Trophoblast cell (in vitro differentiated cells and primary cell): ENCODE results near the gene CXADR.

Source experiments
- DNase-seq, 2 donors: peaks; one replicate each; pipeline ENCODE4 v3.0.0-alpha.2; 2016
- H2AFZ ChIP-seq: 2 replicates; pipeline ENCODE4 v1.6.1; 2013; ENCODE audit warnings: low read length, moderate library complexity, mild to moderate bottlenecking; ENCODE audit not compliant: insufficient read depth, poor library complexity
- H2AK5ac ChIP-seq: 2 replicates; pipeline ENCODE4 v1.6.1; 2013; ENCODE audit warnings: mild to moderate bottlenecking, low read length
- H2BK120ac ChIP-seq: 2 replicates; pipeline ENCODE4 v1.6.1; 2013; ENCODE audit warnings: low read length, mild to moderate bottlenecking, moderate library complexity; ENCODE audit not compliant: insufficient read depth, poor library complexity
- H2BK12ac ChIP-seq: 2 replicates; pipeline ENCODE4 v1.6.1; 2013; ENCODE audit warnings: mild to moderate bottlenecking, low read length, moderate library complexity
- H2BK5ac ChIP-seq: 2 replicates; pipeline ENCODE4 v1.6.1; 2013; ENCODE audit warnings: low read length, low read depth, moderate library complexity, mild to moderate bottlenecking; ENCODE audit not compliant: poor library complexity
- H3K14ac ChIP-seq: 2 replicates; pipeline ENCODE4 v1.6.1; 2013; ENCODE audit warnings: mild to moderate bottlenecking, low read length
- H3K18ac ChIP-seq: 2 replicates; pipeline ENCODE4 v1.6.1; 2013; ENCODE audit warnings: mild to moderate bottlenecking, low read length
- H3K23ac ChIP-seq: 2 replicates; pipeline ENCODE4 v1.6.1; 2013; ENCODE audit warnings: low read length
- H3K27ac ChIP-seq: 2 replicates; pipeline ENCODE4 v1.5.1; 2013; ENCODE audit warnings: low read depth, mild to moderate bottlenecking, inconsistent platforms, low read length, moderate library complexity
- H3K27me3 ChIP-seq: 2 replicates; pipeline ENCODE4 v1.6.1; 2013; ENCODE audit warnings: inconsistent platforms, mild to moderate bottlenecking, low read length, moderate library complexity; ENCODE audit not compliant: insufficient read depth
- H3K36me3 ChIP-seq, 2 experiments: 1 replicate in 1 of 2; 2 replicates in 1 of 2; pipeline ENCODE4 v1.6.1; 2013; ENCODE audit warnings: low read length in 2 of 2, mild to moderate bottlenecking in 2 of 2, moderate library complexity in 1 of 2; ENCODE audit not compliant: insufficient read depth in 2 of 2, control insufficient read depth in 1 of 2
- H3K4ac ChIP-seq: 2 replicates; pipeline ENCODE4 v1.6.1; 2013; ENCODE audit warnings: low read depth, mild to moderate bottlenecking, low read length, moderate library complexity
- H3K4me1 ChIP-seq, 2 experiments: 1 replicate in 1 of 2; 2 replicates in 1 of 2; pipeline ENCODE4 v1.6.1; 2013; ENCODE audit warnings: low read length in 2 of 2, mild to moderate bottlenecking in 2 of 2, moderate library complexity in 1 of 2; ENCODE audit not compliant: insufficient read depth in 2 of 2, control insufficient read depth in 1 of 2
- H3K4me2 ChIP-seq: 2 replicates; pipeline ENCODE4 v1.6.1; 2013; ENCODE audit warnings: inconsistent platforms, mild to moderate bottlenecking, low read length, moderate library complexity
- H3K4me3 ChIP-seq: 2 replicates; pipeline ENCODE4 v1.5.1; 2013; ENCODE audit warnings: mild to moderate bottlenecking, low read depth, low read length, inconsistent platforms
- H3K79me1 ChIP-seq: one replicate; pipeline ENCODE4 v1.6.1; 2013; ENCODE audit warnings: low read length
- H3K79me2 ChIP-seq: 2 replicates; pipeline ENCODE4 v1.6.1; 2013; ENCODE audit warnings: low read length, mild to moderate bottlenecking; ENCODE audit not compliant: control insufficient read depth, insufficient read depth, poor library complexity
- H3K9ac ChIP-seq: 2 replicates; pipeline ENCODE4 v1.6.1; 2013; ENCODE audit warnings: mild to moderate bottlenecking, low read length
- H3K9me3 ChIP-seq: 2 replicates; pipeline ENCODE4 v1.6.1; 2013; ENCODE audit warnings: low read depth, mild to moderate bottlenecking, control low read depth, inconsistent platforms, low read length; ENCODE audit not compliant: insufficient read depth
- H4K12ac ChIP-seq: 2 replicates; pipeline ENCODE4 v1.6.1; 2013; ENCODE audit warnings: low read depth, mild to moderate bottlenecking, low read length, moderate library complexity
- H4K8ac ChIP-seq: 2 replicates; pipeline ENCODE4 v1.6.1; 2013; ENCODE audit warnings: low read depth, mild to moderate bottlenecking, low read length, moderate library complexity
- H4K91ac ChIP-seq: one replicate; pipeline ENCODE4 v1.6.1; 2013; ENCODE audit warnings: low read depth, mild to moderate bottlenecking, low read length, moderate library complexity
- WGBS: extraction: QIAGEN DNeasy Blood & Tissue Kit; methylation state at CpG from one replicate; pipeline ENCODE4 v1.1.7; 2013; ENCODE audit warnings: missing lambda C conversion rate; ENCODE audit not compliant: insufficient read length, insufficient coverage; ENCODE audit errors: extremely low coverage; 5-methylcytosine and 5-hydroxymethylcytosine counted together

Gene CXADR

DNA sequence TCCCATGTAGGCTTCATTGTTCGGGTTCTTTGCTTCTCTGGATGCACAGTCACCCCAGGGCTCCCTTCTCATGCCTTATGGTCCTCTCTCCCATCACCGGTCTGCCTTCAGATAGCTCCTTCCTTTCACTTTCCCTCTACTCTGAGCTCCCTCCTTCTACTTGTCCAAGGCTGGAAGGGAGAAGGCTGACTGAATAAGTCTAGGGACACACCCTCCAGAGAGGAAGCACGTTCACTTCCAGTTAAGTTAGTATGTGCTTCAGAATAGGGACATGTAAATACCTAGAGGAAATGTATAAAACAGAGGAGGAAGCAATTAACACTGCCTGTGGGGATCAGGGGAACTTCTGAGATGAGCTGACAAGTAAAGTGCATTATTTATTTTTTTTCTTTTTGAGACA, 23.5 kb downstream of the CXADR start:
- no peak overlapping the region for H3K4ac ChIP-seq
- H2BK120ac ChIP-seq: no peak overlapping the region
- H3K4me3 ChIP-seq: no peak overlapping the region
- H2BK12ac ChIP-seq: no peak overlapping the region
- peaks cover 9% of the 10 kb centered on the region for H3K79me2 ChIP-seq
- H4K91ac ChIP-seq: no peak overlapping the region
- no peaks in the 10 kb centered on the region for H3K27me3 ChIP-seq
- no peak overlapping the region for H2AFZ ChIP-seq
- H3K79me1 ChIP-seq: no peaks in the 10 kb centered on the region
- H3K9me3 ChIP-seq: no peaks in the 10 kb centered on the region
- H3K18ac ChIP-seq: peak overlapping the region; percentile 61
- H3K14ac ChIP-seq: no peak overlapping the region
- H4K8ac ChIP-seq: no peak overlapping the region
- no peak overlapping the region for H3K9ac ChIP-seq
- H3K23ac ChIP-seq: no peak overlapping the region
- WGBS: no CpG with 5 or more reads among the region's 3 CpGs
- H3K36me3 ChIP-seq: no peaks in the 10 kb centered on the region
- H3K4me1 ChIP-seq: peaks cover 2% of the 10 kb centered on the region in 2 experiments
- no peak overlapping the region for H2BK5ac ChIP-seq
- no peak overlapping the region for H3K27ac ChIP-seq
- H4K12ac ChIP-seq: no peak overlapping the region
- no peak for DNase-seq
- H2AK5ac ChIP-seq: no peak overlapping the region
- H3K4me2 ChIP-seq: no peak overlapping the region

DNA sequence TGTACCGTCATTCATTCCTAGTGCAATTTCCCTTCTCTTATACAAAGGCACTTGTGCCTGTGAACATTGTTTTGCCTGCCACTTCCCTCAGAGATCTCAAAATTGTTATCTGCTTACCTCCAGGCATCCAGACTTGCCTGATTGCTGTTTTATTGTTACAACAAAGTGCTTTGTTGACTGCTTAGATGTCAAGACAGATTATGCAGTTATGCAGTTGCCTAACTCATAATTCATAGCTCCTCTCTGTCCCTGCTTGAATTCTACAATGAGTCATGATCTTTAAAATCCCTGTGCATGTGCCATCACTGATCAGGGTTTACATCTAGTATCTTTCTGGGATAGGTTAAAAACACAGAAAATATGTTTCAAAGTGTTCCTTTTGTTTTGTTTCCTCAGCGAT, 24.5 kb downstream of the CXADR start:
- Histone ChIP-seq H4K8ac (no peak overlapping the region), H2BK120ac (no peak overlapping the region), H3K27me3 (no peaks in the 10 kb centered on the region), H3K9me3 (no peaks in the 10 kb centered on the region), H2BK5ac (no peak overlapping the region), H3K9ac (no peak overlapping the region), H3K4me2 (no peak overlapping the region), H3K4me1 (peaks cover 2% of the 10 kb centered on the region in 2 experiments), H3K23ac (no peak overlapping the region), H3K4ac (no peak overlapping the region), H4K12ac (no peak overlapping the region), H2AK5ac (no peak overlapping the region), H4K91ac (no peak overlapping the region), H3K79me2 (peaks cover 7% of the 10 kb centered on the region), H3K79me1 (no peaks in the 10 kb centered on the region), H3K36me3 (no peaks in the 10 kb centered on the region), H3K14ac (no peak overlapping the region), H3K18ac (no peak overlapping the region), H3K27ac (no peak overlapping the region), H2BK12ac (no peak overlapping the region), H2AFZ (no peak overlapping the region), H3K4me3 (no peak overlapping the region)
- peak; percentile 49 to 88 for DNase-seq
- WGBS: no CpG with 5 or more reads among the region's 2 CpGs

GRCh38 chr21:17538576-17538975, 25.7 kb downstream of the CXADR start:
- no peaks in the 10 kb centered on the region for H3K79me1 ChIP-seq
- no peaks in the 10 kb centered on the region for H3K9me3 ChIP-seq
- no peak overlapping the region for H3K4ac ChIP-seq
- H3K9ac ChIP-seq: no peak overlapping the region
- H3K27ac ChIP-seq: no peak overlapping the region
- WGBS: no CpG with 5 or more reads among the region's 2 CpGs
- no peak overlapping the region for H2AK5ac ChIP-seq
- no peaks in the 10 kb centered on the region for H3K27me3 ChIP-seq
- no peak overlapping the region for H3K4me2 ChIP-seq
- peaks cover 7% of the 10 kb centered on the region for H3K79me2 ChIP-seq
- no peak overlapping the region for H3K23ac ChIP-seq
- no peak overlapping the region for H4K91ac ChIP-seq
- H4K8ac ChIP-seq: no peak overlapping the region
- no peak overlapping the region for H2BK120ac ChIP-seq
- DNase-seq: no peak
- H3K14ac ChIP-seq: no peak overlapping the region
- H3K18ac ChIP-seq: no peak overlapping the region
- H2BK12ac ChIP-seq: no peak overlapping the region
- peaks cover 2% of the 10 kb centered on the region in 2 experiments for H3K4me1 ChIP-seq
- H3K36me3 ChIP-seq: no peaks in the 10 kb centered on the region
- H2AFZ ChIP-seq: no peak overlapping the region
- no peak overlapping the region for H3K4me3 ChIP-seq
- no peak overlapping the region for H4K12ac ChIP-seq
- no peak overlapping the region for H2BK5ac ChIP-seq

GRCh38 chr21:17539323-17539722, 26.5 kb downstream of the CXADR start:
- H3K18ac ChIP-seq: no peak overlapping the region
- H3K36me3 ChIP-seq: no peaks in the 10 kb centered on the region
- no peak overlapping the region for H2BK12ac ChIP-seq
- peak in 1 of 2 donors; percentile 7 for DNase-seq
- no peak overlapping the region for H2AK5ac ChIP-seq
- H3K4me3 ChIP-seq: no peak overlapping the region
- H2BK5ac ChIP-seq: no peak overlapping the region
- no peak overlapping the region for H3K14ac ChIP-seq
- peaks cover 7% of the 10 kb centered on the region for H3K79me2 ChIP-seq
- no peak overlapping the region for H4K12ac ChIP-seq
- WGBS: no CpG with 5 or more reads among the region's 1 CpG
- H2AFZ ChIP-seq: no peak overlapping the region
- H3K4me2 ChIP-seq: no peak overlapping the region
- H4K91ac ChIP-seq: no peak overlapping the region
- H3K23ac ChIP-seq: no peak overlapping the region
- no peaks in the 10 kb centered on the region for H3K9me3 ChIP-seq
- H4K8ac ChIP-seq: no peak overlapping the region
- no peak overlapping the region for H2BK120ac ChIP-seq
- H3K4me1 ChIP-seq: peaks cover 2% of the 10 kb centered on the region in 2 experiments
- no peak overlapping the region for H3K4ac ChIP-seq
- H3K79me1 ChIP-seq: no peaks in the 10 kb centered on the region
- H3K27me3 ChIP-seq: no peaks in the 10 kb centered on the region
- H3K9ac ChIP-seq: no peak overlapping the region
- no peak overlapping the region for H3K27ac ChIP-seq
